ENCODE data around the gene AHNAK.

- no peak for TF ChIP-seq TAF1 (IDR thresholded peaks at IDR 0.05; ENCODE audit: borderline replicate concordance, insufficient read depth, low read length)
- no peak for TF ChIP-seq POLR2AphosphoS5 (IDR thresholded peaks at IDR 0.05; ENCODE audit: low read depth, low read length)
- no peak for TF ChIP-seq SIN3A (IDR thresholded peaks at IDR 0.05; ENCODE audit: borderline replicate concordance, insufficient read depth, low read length)
- no peak for TF ChIP-seq REST (IDR thresholded peaks at IDR 0.05; ENCODE audit: insufficient read depth in 1 of 2, low read depth in 2 of 2, low read length in 2 of 2)
- no peak for TF ChIP-seq FOXP2 (optimal IDR thresholded peaks at IDR 0.05; ENCODE audit: borderline replicate concordance, extremely low read depth, extremely low read length, insufficient read depth)
Measured at GRCh38 chr11:62572431-62572830, 25.8 kb upstream of the AHNAK start.
